OCI-LY3 (cell line): ENCODE measurements around the gene ARHGAP18.

ENCODE experiments used
- H2AFZ ChIP-seq: fragments of 200-600, 300-600 bp; shearing (Covaris generic); 2 replicates; pipeline ENCODE4 v1.6.0; 2014; ENCODE audit warnings: antibody characterized with exemption, low read depth, low read length
- H3K27ac ChIP-seq: fragments of 200-600, 300-600 bp; sonication (generic); 2 replicates; pipeline ENCODE4 v1.5.1; 2014; ENCODE audit warnings: mild to moderate bottlenecking, low read length, moderate library complexity, mixed read lengths
- H3K27me3 ChIP-seq: fragments of 200-600, 300-600 bp; sonication (generic); 2 replicates; pipeline ENCODE4 v1.6.1; 2014; ENCODE audit warnings: low read depth, low read length, mixed read lengths
- H3K36me3 ChIP-seq: fragments of 200-600, 300-600 bp; sonication (generic); replicated peaks from 2 replicates; pipeline ENCODE3; 2014; ENCODE audit warnings: low read depth, low read length, mixed read lengths
- H3K4me1 ChIP-seq: fragments of 300-600, 200-600 bp; sonication (generic); 2 replicates; pipeline ENCODE4 v1.6.1; 2014; ENCODE audit warnings: low read length, mixed read lengths
- H3K4me2 ChIP-seq: fragments of 200-600, 300-600 bp; sonication (generic); 2 replicates; pipeline ENCODE4 v1.6.1; 2014; ENCODE audit warnings: low read length, mixed read lengths
- H3K4me3 ChIP-seq: fragments of 300-600, 200-600 bp; sonication (generic); 2 replicates; pipeline ENCODE4 v1.5.1; 2014; ENCODE audit warnings: antibody characterized with exemption, mild to moderate bottlenecking, low read length, moderate library complexity
- H3K79me2 ChIP-seq: fragments of 300-600, 200-600 bp; shearing (Covaris generic); 2 replicates; pipeline ENCODE4 v1.6.1; 2014; ENCODE audit warnings: mild to moderate bottlenecking, low read length, mixed read lengths
- H3K9ac ChIP-seq: fragments of 300-600, 200-600 bp; shearing (Covaris generic); 2 replicates; pipeline ENCODE4 v1.6.0; 2014; ENCODE audit warnings: mild to moderate bottlenecking, low read length, moderate library complexity
- H3K9me3 ChIP-seq: fragments of 200-600, 300-600 bp; shearing (Covaris generic); 2 replicates; pipeline ENCODE4 v1.6.1; 2014; ENCODE audit warnings: low read length, mixed read lengths; ENCODE audit not compliant: insufficient read depth
- H4K20me1 ChIP-seq: fragments of 200-600, 300-600 bp; sonication (generic); 2 replicates; pipeline ENCODE4 v1.6.1; 2016; ENCODE audit warnings: low read length, mixed read lengths; ENCODE audit not compliant: insufficient read depth
- EZH2phosphoT487 ChIP-seq: fragments of 200-600 bp; shearing (Covaris generic); IDR thresholded peaks from 2 replicates; pipeline ENCODE4 v1.6.1; 2018; ENCODE audit warnings: antibody characterized with exemption, mixed run types, low read depth
- TF ChIP-seq, protein P1 (sequence below): fragments of 200-600, 300-600 bp; sonication (generic); IDR thresholded peaks from 2 replicates; pipeline ENCODE4 v1.5.1; 2014; ENCODE audit warnings: antibody characterized with exemption, low read length, low read depth

ARHGAP18 gene

DNA sequence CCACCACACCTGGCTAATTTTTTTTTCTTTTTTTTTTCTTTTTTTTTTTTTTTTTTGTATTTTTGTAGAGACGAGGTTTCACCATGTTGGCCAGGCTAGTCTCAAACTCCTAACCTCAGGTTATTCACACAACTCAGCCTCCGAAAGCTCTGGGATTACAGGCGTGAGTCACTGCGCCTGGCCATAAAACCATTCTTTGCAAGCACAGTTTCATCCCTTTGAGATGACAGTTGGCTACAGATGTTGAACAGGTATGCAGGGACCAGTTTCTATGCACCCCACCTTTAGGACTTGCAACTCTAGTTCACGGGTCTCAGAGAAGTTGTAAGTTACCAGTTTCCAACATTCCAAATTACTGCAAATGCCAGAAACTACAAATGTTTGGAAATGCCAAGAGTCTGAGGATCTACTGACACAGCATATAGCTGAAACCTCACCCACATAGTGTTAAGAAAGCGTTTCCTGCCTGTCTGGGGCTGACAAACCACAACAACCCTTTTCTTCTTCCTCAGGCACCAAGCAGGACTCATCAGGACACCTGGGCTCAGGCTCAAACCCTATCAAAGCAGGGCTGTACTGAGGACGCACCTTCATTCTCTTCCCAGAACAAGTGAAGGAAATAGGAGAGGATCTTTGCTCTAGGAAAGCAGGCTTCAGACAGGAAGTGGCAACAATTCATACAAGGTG is 22.9 kb downstream of the ARHGAP18 start:
- no peak overlapping the region; the same call in 1 of the 2 replicates for H3K4me2 ChIP-seq
- H2AFZ ChIP-seq, result no peak overlapping the region
- H3K9me3 ChIP-seq, result no peaks in the 10 kb centered on the region
- peak overlapping the region; percentile 17; the same call in 1 of the 2 replicates for H3K27ac ChIP-seq
- TF ChIP-seq EZH2phosphoT487, result no peak
- TF ChIP-seq, protein P1, sequence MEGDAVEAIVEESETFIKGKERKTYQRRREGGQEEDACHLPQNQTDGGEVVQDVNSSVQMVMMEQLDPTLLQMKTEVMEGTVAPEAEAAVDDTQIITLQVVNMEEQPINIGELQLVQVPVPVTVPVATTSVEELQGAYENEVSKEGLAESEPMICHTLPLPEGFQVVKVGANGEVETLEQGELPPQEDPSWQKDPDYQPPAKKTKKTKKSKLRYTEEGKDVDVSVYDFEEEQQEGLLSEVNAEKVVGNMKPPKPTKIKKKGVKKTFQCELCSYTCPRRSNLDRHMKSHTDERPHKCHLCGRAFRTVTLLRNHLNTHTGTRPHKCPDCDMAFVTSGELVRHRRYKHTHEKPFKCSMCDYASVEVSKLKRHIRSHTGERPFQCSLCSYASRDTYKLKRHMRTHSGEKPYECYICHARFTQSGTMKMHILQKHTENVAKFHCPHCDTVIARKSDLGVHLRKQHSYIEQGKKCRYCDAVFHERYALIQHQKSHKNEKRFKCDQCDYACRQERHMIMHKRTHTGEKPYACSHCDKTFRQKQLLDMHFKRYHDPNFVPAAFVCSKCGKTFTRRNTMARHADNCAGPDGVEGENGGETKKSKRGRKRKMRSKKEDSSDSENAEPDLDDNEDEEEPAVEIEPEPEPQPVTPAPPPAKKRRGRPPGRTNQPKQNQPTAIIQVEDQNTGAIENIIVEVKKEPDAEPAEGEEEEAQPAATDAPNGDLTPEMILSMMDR, result no peak
- H3K79me2 ChIP-seq, result peaks cover 11% of the 10 kb centered on the region
- H3K4me3 ChIP-seq, result no peak overlapping the region
- peaks cover 2% of the 10 kb centered on the region for H3K36me3 ChIP-seq
- no peaks in the 10 kb centered on the region for H4K20me1 ChIP-seq
- no peaks in the 10 kb centered on the region for H3K27me3 ChIP-seq
- no peak overlapping the region for H3K9ac ChIP-seq
- H3K4me1 ChIP-seq, result peaks cover 54% of the 10 kb centered on the region

DNA sequence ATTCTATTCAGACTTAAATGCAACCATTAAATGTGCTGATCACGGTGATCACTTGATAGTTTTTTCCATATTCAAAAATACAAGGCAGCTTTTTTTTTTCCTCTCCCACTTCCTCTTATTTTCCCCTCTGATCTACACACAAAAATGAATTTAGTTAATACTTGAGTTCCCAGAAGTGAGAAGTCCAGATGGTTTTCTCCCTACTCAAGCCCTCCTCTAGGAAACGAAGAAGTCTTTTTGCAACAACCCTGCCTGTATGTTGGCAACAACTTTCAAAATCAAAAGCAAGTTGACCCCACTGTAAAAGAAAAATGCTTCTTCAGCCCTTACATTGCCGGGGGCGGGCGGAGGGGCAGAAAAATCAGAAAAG is 24.3 kb downstream of the ARHGAP18 start:
- H3K4me1 ChIP-seq, result peaks cover 60% of the 10 kb centered on the region
- no peak overlapping the region for H2AFZ ChIP-seq
- peaks cover 13% of the 10 kb centered on the region for H3K79me2 ChIP-seq
- peaks cover 2% of the 10 kb centered on the region for H3K36me3 ChIP-seq
- TF ChIP-seq, protein P1, result no peak
- TF ChIP-seq EZH2phosphoT487, result no peak
- peak overlapping the region; percentile 47 for H3K4me3 ChIP-seq
- no peaks in the 10 kb centered on the region for H3K27me3 ChIP-seq
- H3K9me3 ChIP-seq, result no peaks in the 10 kb centered on the region
- H3K27ac ChIP-seq, result peak overlapping the region; percentile 100
- peak overlapping the region; percentile 75; the same call in 1 of the 2 replicates for H3K9ac ChIP-seq
- peak overlapping the region; percentile 98 for H3K4me2 ChIP-seq
- no peaks in the 10 kb centered on the region for H4K20me1 ChIP-seq

DNA sequence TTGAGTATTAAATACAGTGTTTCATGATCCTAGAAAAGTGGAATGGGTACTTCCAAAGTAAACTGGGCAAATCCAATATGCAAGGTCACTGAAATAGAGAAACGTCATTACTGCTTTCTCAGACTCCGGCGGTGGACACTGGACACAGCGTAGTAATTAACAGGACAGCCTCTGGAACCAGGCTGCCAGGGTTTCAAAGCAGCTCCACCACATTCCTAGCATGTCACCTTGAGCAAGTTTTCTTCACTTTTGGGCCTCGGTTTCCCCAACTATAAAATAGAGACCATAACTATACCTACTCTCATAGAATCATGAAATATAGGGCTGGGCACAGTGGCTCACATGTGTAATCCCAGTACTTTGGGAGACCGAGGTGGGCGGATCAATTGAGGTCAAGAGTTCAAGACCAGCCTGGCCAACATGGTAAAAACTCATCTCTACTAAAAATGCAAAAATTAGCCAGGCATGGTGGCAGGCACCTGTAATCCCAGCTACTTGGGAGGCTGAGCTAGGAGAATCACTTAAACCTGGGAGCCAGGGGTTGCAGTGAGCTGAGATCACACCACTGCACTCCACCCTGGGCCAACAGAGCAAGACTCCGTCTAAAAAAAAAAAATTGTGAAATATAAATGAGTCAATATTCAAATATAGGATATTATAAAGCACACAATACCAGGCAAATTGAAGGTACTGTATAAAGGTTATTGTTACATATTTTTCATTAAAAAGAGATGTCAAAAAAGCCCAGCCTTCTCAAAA is 24.9 kb downstream of the ARHGAP18 start:
- H3K4me3 ChIP-seq, result peak overlapping the region; percentile 47
- peaks cover 64% of the 10 kb centered on the region for H3K4me1 ChIP-seq
- TF ChIP-seq EZH2phosphoT487, result no peak
- TF ChIP-seq, protein P1, result no peak
- peaks cover 13% of the 10 kb centered on the region for H3K79me2 ChIP-seq
- H2AFZ ChIP-seq, result no peak overlapping the region
- H3K9ac ChIP-seq, result peak overlapping the region; percentile 75
- no peaks in the 10 kb centered on the region for H3K9me3 ChIP-seq
- H3K4me2 ChIP-seq, result peak overlapping the region; percentile 98
- H4K20me1 ChIP-seq, result no peaks in the 10 kb centered on the region
- peaks cover 2% of the 10 kb centered on the region for H3K36me3 ChIP-seq
- H3K27me3 ChIP-seq, result no peaks in the 10 kb centered on the region
- peak overlapping the region; percentile 100 for H3K27ac ChIP-seq

DNA sequence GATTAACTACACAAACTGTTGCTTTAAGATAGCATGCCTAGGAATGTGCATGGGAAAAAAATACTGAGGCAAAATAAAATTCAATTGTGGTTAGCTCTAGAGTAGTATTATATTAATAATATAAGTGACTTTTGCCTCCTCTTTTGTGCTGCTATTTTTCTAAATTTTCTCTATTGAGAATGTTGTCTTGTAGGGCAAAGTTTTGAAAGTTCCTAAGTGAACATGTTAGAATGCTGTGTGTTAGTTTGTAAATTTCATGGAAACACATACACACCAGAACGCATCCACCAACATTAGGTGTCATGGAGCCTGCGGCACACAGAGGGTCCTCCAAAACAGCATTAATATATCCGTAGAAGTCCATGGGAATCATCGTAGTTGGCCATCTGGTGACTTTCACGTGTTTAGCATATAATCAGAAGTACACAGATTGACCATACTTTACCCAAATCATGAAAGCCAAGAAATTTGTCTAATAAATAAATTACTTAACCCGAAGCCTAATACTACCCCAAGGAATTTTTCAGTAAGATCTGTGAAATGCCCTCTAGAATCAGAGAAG is 25.6 kb downstream of the ARHGAP18 start:
- TF ChIP-seq, protein P1, result no peak
- TF ChIP-seq EZH2phosphoT487, result no peak
- H3K27me3 ChIP-seq, result no peaks in the 10 kb centered on the region
- H2AFZ ChIP-seq, result no peak overlapping the region; the same call in 1 of the 2 replicates
- no peaks in the 10 kb centered on the region for H4K20me1 ChIP-seq
- peak overlapping the region; percentile 98 for H3K4me2 ChIP-seq
- peaks cover 13% of the 10 kb centered on the region for H3K79me2 ChIP-seq
- H3K4me1 ChIP-seq, result peaks cover 67% of the 10 kb centered on the region
- H3K9me3 ChIP-seq, result no peaks in the 10 kb centered on the region
- H3K27ac ChIP-seq, result peak overlapping the region; percentile 100
- H3K4me3 ChIP-seq, result peak overlapping the region; percentile 47
- H3K9ac ChIP-seq, result peak overlapping the region; percentile 75
- H3K36me3 ChIP-seq, result peaks cover 2% of the 10 kb centered on the region
